NCI-H2196 treated with DMSO at 0.1 percent for 48 hours (cell line): ENCODE results near the gene USP12.
"Not testable (repeated sequence)": the region's sequence is repeated elsewhere in the genome, so short reads cannot be mapped to it uniquely, and the experiment has no call there.

ENCODE experiments used
- DNase-seq: peaks from one replicate; lab custom pipeline; 2025; ENCODE audit not compliant: unreplicated experiment; lab: John Stamatoyannopoulos, UW

USP12 gene

DNA sequence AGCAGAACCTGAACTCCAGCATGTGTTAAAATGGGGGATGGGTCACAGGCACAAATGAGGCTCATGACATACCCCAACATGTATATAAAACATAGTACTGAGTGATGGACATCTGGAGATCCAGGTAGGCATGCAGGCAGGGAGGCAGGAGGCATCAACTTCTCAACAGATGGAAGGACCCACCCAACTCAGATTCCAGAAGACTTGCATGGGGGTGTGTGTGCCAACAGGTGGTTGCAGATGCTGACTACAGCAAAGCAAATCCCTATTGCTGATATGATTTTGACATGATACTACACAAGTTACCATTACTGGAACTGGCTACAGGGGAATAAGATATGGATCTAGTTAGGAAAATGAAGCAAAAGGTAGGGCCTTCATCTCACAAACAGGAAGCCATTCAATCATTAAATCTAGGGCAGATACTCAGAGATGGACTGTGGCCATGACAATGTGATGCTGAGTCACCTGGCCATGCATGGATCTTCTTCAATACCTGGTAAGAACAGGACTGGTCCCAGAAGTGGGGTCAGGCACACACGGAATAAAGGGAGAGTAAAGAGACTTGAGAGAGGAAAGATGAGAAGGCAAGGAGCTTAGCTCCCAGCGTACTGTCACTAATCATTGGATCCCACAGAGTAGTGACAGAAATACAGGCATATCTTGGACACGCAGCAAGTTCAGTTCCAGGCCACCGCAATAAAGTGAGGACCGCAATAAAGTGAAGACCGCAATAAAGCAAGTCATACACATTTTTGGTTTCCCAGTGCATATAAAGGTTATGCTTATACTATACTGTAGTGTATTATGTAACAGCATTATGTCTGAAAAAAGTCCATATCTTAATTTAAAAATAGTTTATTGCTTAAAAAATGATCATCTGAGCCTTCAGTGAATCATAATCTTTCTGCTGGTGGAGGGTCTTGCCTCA is 91.3 kb downstream of the USP12 start:
- DNase-seq, result no peak

DNA sequence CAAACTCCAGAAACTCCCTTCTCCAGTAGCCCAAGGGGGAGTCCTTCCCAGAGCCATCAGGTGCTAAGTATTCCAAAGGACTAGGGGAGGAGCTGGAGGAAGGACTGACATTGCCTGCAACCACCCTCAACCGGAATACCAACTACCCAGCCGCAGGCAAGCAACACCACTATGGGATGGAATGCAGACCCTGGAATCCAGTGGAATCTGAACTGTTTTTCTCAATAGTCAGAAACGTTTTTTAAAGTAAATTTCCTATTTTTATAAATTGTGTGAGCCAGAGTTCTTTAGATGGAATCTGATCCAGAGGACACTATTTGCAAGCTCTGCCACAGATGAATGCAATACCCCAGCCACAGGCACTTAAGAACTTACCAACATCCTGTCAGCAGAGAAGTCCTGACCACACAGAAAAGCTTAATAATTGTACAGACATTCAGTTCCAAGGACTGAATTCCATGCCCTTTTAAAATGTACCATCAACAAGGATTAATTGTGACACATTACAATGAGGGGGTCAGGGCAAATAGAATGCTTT is 92.1 kb downstream of the USP12 start:
- DNase-seq, result no peak

GRCh38 chr13:27077451-27077850 is 94.2 kb downstream of the USP12 start:
- DNase-seq, result no peak

GRCh38 chr13:27076421-27076820 is 95.2 kb downstream of the USP12 start:
- DNase-seq, result no peak

DNA sequence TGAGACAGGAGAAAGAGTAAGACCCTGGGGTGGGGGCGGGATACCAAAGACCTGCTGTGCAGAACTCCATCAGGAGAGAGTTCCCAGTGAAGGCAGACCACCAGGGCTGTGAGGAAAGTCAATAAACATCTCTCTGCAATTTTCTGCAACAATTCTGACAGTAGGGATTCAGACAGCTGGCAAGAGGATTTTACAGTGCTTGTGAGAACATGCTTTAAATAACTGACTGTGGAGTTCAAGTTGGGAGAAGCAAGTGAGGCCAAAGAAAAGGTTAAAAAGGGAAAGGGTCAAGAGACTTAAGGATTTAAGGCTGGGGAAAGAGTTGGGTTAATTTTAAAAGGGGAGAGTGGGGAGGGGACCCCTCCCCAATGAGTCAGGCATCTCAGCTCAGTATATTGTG is 98.4 kb downstream of the USP12 start:
- DNase-seq, result no peak

GRCh38 chr13:27066123-27066522 is 105.5 kb downstream of the USP12 start:
- not testable (repeated sequence) for DNase-seq

- DNase-seq, result no peak
These were observed 106.0 kb downstream of the USP12 start for GRCh38 chr13:27065582-27065981.

GRCh38 chr13:27064252-27064995 is 107.2 kb downstream of the USP12 start:
- no peak for DNase-seq

DNA sequence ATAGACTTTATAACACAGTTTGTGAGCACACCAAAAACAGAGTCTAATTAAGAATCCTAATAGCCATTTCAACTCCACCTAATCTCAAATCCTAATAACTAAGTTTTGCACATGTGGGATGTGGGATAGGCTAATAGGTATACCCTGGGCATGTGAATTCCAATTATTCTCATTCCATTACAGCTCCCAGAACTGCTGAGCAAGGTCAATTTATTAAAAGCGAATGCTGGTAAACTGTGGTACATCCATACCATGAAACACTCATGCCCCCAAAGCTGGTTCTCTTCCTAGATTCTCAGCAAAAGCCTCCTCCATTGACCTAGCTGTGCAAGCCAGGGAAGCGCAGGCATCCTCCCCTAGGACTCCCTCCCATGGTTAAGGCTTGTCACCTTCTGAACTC is 113.8 kb downstream of the USP12 start:
- DNase-seq, result no peak

DNA sequence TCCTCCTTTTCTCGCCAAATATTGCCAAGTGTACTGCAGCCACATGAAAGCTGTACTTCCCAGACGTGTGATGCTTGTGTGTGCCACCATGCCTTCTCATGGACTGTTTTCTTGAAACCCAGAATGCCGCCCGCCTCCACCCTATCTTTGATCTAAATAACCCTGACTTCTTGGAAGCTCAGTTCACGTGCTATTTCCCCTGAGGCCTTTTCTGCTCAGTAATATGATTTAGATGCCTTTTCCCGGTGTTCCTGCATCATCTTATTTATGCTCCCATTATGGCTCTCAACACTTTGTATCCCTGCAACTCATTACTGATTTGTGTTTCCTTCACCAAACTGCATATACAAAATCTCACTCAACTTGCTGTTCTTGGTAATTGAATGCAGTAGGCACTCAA is 116.1 kb downstream of the USP12 start:
- no peak for DNase-seq

GRCh38 chr13:27054760-27055159 is 116.9 kb downstream of the USP12 start:
- DNase-seq, result no peak

DNA sequence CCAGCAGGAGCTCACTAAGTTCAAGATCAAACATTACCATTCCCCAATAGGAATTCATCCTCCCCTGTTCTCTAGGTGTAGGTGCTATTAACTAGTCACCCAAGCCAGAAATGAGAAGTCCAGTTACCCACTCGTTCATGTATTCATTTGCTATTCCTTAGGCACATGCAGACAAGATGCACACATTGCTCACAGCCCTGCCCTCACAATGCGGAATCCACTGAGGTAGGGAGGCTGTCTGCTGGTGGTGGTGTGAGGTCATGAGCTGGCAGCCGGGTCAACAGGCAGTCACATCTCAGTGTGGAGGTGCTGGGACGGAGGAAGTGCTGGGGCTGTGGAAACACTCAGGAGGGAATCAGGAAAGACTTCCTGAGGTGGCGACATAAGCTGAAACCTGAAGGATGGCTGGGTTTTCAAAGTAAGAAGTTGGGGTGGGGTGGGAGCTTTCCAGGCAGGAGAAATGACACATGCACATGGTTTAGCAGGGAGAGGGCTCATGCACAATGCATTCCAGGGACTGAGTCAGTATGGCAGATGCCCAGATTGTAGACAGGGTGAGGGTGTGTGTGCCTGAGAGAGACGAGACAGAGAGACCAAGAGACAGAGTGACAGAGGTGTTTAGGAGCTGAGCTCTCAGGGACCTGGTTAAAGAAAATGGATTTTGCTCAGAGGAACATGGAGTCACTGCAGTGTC is 117.6 kb downstream of the USP12 start:
- DNase-seq, result no peak

GRCh38 chr13:27053210-27053884 is 118.3 kb downstream of the USP12 start:
- no peak for DNase-seq

GRCh38 chr13:27052551-27053208 is 118.9 kb downstream of the USP12 start:
- DNase-seq, result no peak

DNA sequence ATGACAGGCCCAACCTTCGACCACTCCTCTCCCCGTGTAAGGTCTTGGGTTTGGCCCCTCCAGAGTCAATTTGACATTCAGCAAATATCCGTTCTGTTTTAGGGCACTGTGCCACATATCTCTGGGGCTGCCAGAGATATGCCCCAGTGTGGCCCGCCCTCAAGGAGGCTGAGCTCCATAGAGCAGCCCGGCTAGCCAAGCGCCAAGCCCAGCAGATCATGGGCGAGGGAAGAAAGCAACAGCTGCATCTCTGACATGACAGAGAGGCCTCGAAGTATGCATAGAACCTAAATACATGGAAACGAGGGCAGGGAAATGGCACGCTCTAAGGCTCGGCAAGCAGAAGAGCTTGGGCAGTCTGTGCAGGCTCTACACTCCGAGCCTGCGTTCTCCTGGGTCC is 124.5 kb downstream of the USP12 start:
- no peak for DNase-seq

GRCh38 chr13:27044837-27045570 is 126.6 kb downstream of the USP12 start:
- no peak for DNase-seq

DNA sequence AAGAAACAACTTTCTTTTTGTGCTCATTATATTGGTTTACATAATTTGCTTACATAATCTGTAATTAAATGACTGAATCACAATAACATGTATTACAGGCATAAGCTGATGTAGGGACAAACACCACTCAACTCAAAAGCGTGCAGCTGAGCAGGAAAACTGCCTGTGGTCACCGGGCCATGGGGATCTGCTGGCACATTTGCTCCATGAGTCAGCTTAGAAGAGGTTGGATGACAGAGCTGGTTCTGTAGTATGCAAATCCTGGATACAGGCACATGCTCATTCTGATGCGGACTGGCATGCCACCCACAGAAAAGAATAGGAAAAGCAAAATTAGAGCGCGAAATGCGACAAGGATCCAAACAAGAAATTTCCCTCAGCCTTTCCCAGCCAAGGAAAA is 128.6 kb downstream of the USP12 start:
- DNase-seq, result peak; percentile 26

DNA sequence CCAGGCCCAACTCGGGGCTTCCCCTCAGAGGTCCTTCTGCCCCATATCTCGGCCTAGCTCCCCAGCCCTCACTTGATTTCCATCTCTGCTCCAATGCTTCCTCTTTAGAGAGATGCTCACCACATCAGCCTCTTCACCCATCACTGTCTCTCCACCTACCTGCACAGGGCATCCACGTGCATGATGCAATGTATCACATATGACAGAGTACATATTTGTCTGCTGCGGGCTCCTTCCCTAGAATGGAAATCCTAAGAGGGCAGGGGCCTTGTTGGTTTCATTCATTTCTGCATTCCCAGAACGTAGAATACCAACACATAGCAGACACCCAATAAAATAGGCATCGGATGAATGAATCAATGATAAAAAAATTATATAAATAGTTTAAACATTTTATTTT is 130.3 kb downstream of the USP12 start:
- DNase-seq, result no peak

- no peak for DNase-seq
These were observed 130.8 kb downstream of the USP12 start for GRCh38 chr13:27040826-27041108.

DNA sequence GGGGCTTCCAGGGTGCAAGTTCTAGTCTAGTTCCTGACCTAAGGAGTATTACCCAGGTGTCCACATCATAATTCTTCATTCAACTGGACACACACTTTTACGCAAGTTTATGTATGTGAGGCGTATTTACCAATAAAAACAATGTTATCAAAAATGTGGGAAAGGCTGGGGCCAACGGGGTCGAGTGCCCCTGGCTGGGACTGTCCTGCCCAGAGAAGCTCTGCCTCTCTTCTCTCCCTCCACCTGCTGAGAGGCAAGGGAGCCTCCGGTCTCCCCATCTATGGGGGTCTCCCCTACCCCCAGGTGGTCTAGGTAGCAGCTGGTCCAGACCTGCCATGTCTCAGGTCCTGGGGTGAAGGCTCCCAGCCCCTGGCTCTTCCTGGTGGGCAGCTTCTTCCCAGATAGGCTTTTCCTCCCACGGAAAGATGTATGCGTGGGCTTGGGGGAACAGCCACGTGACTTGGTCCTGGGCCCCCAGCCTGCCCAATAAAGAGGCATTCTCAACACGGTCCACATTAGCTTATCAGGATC is 132.4 kb downstream of the USP12 start:
- no peak for DNase-seq
